Trophoblast cell (in vitro differentiated cells and primary cell): Measurements from ENCODE around the gene ADCY3.

Experiments
- DNase-seq, 2 donors: peaks; one replicate each; pipeline ENCODE4 v3.0.0-alpha.2; 2016
- H2AFZ ChIP-seq: 2 replicates; pipeline ENCODE4 v1.6.1; 2013; ENCODE audit warnings: low read length, moderate library complexity, mild to moderate bottlenecking; ENCODE audit not compliant: insufficient read depth, poor library complexity
- H2AK5ac ChIP-seq: 2 replicates; pipeline ENCODE4 v1.6.1; 2013; ENCODE audit warnings: mild to moderate bottlenecking, low read length
- H2BK120ac ChIP-seq: 2 replicates; pipeline ENCODE4 v1.6.1; 2013; ENCODE audit warnings: low read length, mild to moderate bottlenecking, moderate library complexity; ENCODE audit not compliant: insufficient read depth, poor library complexity
- H2BK12ac ChIP-seq: 2 replicates; pipeline ENCODE4 v1.6.1; 2013; ENCODE audit warnings: mild to moderate bottlenecking, low read length, moderate library complexity
- H2BK5ac ChIP-seq: 2 replicates; pipeline ENCODE4 v1.6.1; 2013; ENCODE audit warnings: low read length, low read depth, moderate library complexity, mild to moderate bottlenecking; ENCODE audit not compliant: poor library complexity
- H3K14ac ChIP-seq: 2 replicates; pipeline ENCODE4 v1.6.1; 2013; ENCODE audit warnings: mild to moderate bottlenecking, low read length
- H3K18ac ChIP-seq: 2 replicates; pipeline ENCODE4 v1.6.1; 2013; ENCODE audit warnings: mild to moderate bottlenecking, low read length
- H3K23ac ChIP-seq: 2 replicates; pipeline ENCODE4 v1.6.1; 2013; ENCODE audit warnings: low read length
- H3K27ac ChIP-seq: 2 replicates; pipeline ENCODE4 v1.5.1; 2013; ENCODE audit warnings: low read depth, mild to moderate bottlenecking, inconsistent platforms, low read length, moderate library complexity
- H3K27me3 ChIP-seq: 2 replicates; pipeline ENCODE4 v1.6.1; 2013; ENCODE audit warnings: inconsistent platforms, mild to moderate bottlenecking, low read length, moderate library complexity; ENCODE audit not compliant: insufficient read depth
- H3K36me3 ChIP-seq, 2 experiments: 1 replicate in 1 of 2; 2 replicates in 1 of 2; pipeline ENCODE4 v1.6.1; 2013; ENCODE audit warnings: low read length in 2 of 2, mild to moderate bottlenecking in 2 of 2, moderate library complexity in 1 of 2; ENCODE audit not compliant: insufficient read depth in 2 of 2, control insufficient read depth in 1 of 2
- H3K4ac ChIP-seq: 2 replicates; pipeline ENCODE4 v1.6.1; 2013; ENCODE audit warnings: low read depth, mild to moderate bottlenecking, low read length, moderate library complexity
- H3K4me1 ChIP-seq, 2 experiments: 1 replicate in 1 of 2; 2 replicates in 1 of 2; pipeline ENCODE4 v1.6.1; 2013; ENCODE audit warnings: low read length in 2 of 2, mild to moderate bottlenecking in 2 of 2, moderate library complexity in 1 of 2; ENCODE audit not compliant: insufficient read depth in 2 of 2, control insufficient read depth in 1 of 2
- H3K4me2 ChIP-seq: 2 replicates; pipeline ENCODE4 v1.6.1; 2013; ENCODE audit warnings: inconsistent platforms, mild to moderate bottlenecking, low read length, moderate library complexity
- H3K4me3 ChIP-seq: 2 replicates; pipeline ENCODE4 v1.5.1; 2013; ENCODE audit warnings: mild to moderate bottlenecking, low read depth, low read length, inconsistent platforms
- H3K79me1 ChIP-seq: one replicate; pipeline ENCODE4 v1.6.1; 2013; ENCODE audit warnings: low read length
- H3K79me2 ChIP-seq: 2 replicates; pipeline ENCODE4 v1.6.1; 2013; ENCODE audit warnings: low read length, mild to moderate bottlenecking; ENCODE audit not compliant: control insufficient read depth, insufficient read depth, poor library complexity
- H3K9ac ChIP-seq: 2 replicates; pipeline ENCODE4 v1.6.1; 2013; ENCODE audit warnings: mild to moderate bottlenecking, low read length
- H3K9me3 ChIP-seq: 2 replicates; pipeline ENCODE4 v1.6.1; 2013; ENCODE audit warnings: low read depth, mild to moderate bottlenecking, control low read depth, inconsistent platforms, low read length; ENCODE audit not compliant: insufficient read depth
- H4K12ac ChIP-seq: 2 replicates; pipeline ENCODE4 v1.6.1; 2013; ENCODE audit warnings: low read depth, mild to moderate bottlenecking, low read length, moderate library complexity
- H4K8ac ChIP-seq: 2 replicates; pipeline ENCODE4 v1.6.1; 2013; ENCODE audit warnings: low read depth, mild to moderate bottlenecking, low read length, moderate library complexity
- H4K91ac ChIP-seq: one replicate; pipeline ENCODE4 v1.6.1; 2013; ENCODE audit warnings: low read depth, mild to moderate bottlenecking, low read length, moderate library complexity
- WGBS: extraction: QIAGEN DNeasy Blood & Tissue Kit; methylation state at CpG from one replicate; pipeline ENCODE4 v1.1.7; 2013; ENCODE audit warnings: missing lambda C conversion rate; ENCODE audit not compliant: insufficient read length, insufficient coverage; ENCODE audit errors: extremely low coverage; 5-methylcytosine and 5-hydroxymethylcytosine counted together

Gene ADCY3

GRCh38 chr2:24832931-24833701, 86.9 kb downstream of the ADCY3 start:
- Histone ChIP-seq H3K4ac (no peak overlapping the region), H3K4me3 (no peak overlapping the region), H3K36me3 (no peaks in the 10 kb centered on the region), H3K18ac (no peak overlapping the region), H4K91ac (no peak overlapping the region), H3K27me3 (no peaks in the 10 kb centered on the region), H2BK120ac (no peak overlapping the region), H4K8ac (no peak overlapping the region), H2AFZ (no peak overlapping the region), H3K14ac (no peak overlapping the region), H2AK5ac (no peak overlapping the region), H3K9ac (no peak overlapping the region), H3K4me1 (no peaks in the 10 kb centered on the region), H3K9me3 (peaks cover 3% of the 10 kb centered on the region), H3K79me1 (no peaks in the 10 kb centered on the region), H3K27ac (no peak overlapping the region), H2BK12ac (no peak overlapping the region), H2BK5ac (no peak overlapping the region), H3K79me2 (no peaks in the 10 kb centered on the region), H4K12ac (no peak overlapping the region), H3K4me2 (no peak overlapping the region), H3K23ac (no peak overlapping the region)
- no peak for DNase-seq
- no CpG with 5 or more reads among the region's 22 CpGs for WGBS

DNA sequence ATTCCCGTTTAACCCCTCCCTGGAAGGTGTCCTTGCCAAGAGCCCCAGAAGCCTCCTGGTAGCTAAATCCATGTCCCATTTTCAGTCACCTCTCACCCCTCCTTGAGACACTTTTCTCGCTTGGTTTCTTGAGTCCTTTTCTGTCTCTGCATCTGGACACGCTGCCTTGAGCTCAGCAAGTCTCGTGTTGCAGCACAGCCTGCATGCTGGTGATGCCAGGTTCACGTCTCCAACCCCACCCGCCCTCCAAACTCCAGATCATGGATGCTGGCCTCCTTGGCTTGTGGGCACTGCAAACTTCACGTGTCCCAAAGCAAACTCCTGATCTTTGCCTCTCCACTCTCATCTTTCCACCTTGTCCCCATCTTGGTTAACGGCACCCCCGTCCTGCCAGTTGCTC, 87.5 kb downstream of the ADCY3 start:
- H4K8ac ChIP-seq: no peak overlapping the region
- no peaks in the 10 kb centered on the region for H3K27me3 ChIP-seq
- H2AK5ac ChIP-seq: no peak overlapping the region
- no peaks in the 10 kb centered on the region for H3K79me2 ChIP-seq
- H2BK5ac ChIP-seq: no peak overlapping the region
- no peak overlapping the region for H3K4me2 ChIP-seq
- H2BK120ac ChIP-seq: no peak overlapping the region
- no peak overlapping the region for H3K4ac ChIP-seq
- H3K9ac ChIP-seq: no peak overlapping the region
- H4K12ac ChIP-seq: no peak overlapping the region
- no peak overlapping the region for H2AFZ ChIP-seq
- WGBS: no CpG with 5 or more reads among the region's 9 CpGs
- no peak overlapping the region for H3K18ac ChIP-seq
- H4K91ac ChIP-seq: no peak overlapping the region
- H2BK12ac ChIP-seq: no peak overlapping the region
- no peak overlapping the region for H3K4me3 ChIP-seq
- H3K36me3 ChIP-seq: no peaks in the 10 kb centered on the region
- H3K14ac ChIP-seq: no peak overlapping the region
- H3K23ac ChIP-seq: no peak overlapping the region
- peaks cover 3% of the 10 kb centered on the region for H3K9me3 ChIP-seq
- no peaks in the 10 kb centered on the region for H3K79me1 ChIP-seq
- no peaks in the 10 kb centered on the region for H3K4me1 ChIP-seq
- H3K27ac ChIP-seq: no peak overlapping the region
- no peak for DNase-seq

DNA sequence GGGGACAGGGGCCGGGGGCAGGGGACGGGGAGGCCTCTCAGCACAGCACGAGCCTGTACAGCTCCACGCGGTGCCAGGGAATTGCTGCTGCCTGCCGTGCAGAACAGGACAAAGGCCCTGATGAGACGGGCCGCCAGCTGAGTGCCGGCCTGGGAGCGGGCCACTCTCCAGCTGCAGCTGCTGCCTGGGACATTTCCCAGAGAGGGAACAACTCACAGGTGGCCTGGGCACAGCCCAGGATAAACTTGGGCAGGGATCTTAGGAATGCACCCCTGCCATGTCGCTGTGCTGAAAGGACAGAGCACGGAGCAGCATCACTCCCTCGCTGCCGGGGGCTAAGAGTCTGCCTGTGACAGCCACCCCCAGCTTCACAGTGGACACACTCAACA, 88.0 kb downstream of the ADCY3 start:
- H3K14ac ChIP-seq: no peak overlapping the region
- H3K4me1 ChIP-seq: no peaks in the 10 kb centered on the region
- H4K91ac ChIP-seq: no peak overlapping the region
- H2BK12ac ChIP-seq: no peak overlapping the region
- no peak overlapping the region for H3K9ac ChIP-seq
- no peaks in the 10 kb centered on the region for H3K79me2 ChIP-seq
- H2BK120ac ChIP-seq: no peak overlapping the region
- no peak overlapping the region for H3K23ac ChIP-seq
- no peak overlapping the region for H3K4me3 ChIP-seq
- no peak overlapping the region for H2AK5ac ChIP-seq
- DNase-seq: no peak
- H3K4me2 ChIP-seq: no peak overlapping the region
- H3K27me3 ChIP-seq: no peaks in the 10 kb centered on the region
- no peaks in the 10 kb centered on the region for H3K79me1 ChIP-seq
- H3K27ac ChIP-seq: no peak overlapping the region
- WGBS: no CpG with 5 or more reads among the region's 14 CpGs
- no peaks in the 10 kb centered on the region for H3K36me3 ChIP-seq
- H3K4ac ChIP-seq: no peak overlapping the region
- H3K18ac ChIP-seq: no peak overlapping the region
- H4K8ac ChIP-seq: no peak overlapping the region
- H2BK5ac ChIP-seq: no peak overlapping the region
- no peak overlapping the region for H4K12ac ChIP-seq
- no peak overlapping the region for H2AFZ ChIP-seq
- H3K9me3 ChIP-seq: peaks cover 3% of the 10 kb centered on the region

DNA sequence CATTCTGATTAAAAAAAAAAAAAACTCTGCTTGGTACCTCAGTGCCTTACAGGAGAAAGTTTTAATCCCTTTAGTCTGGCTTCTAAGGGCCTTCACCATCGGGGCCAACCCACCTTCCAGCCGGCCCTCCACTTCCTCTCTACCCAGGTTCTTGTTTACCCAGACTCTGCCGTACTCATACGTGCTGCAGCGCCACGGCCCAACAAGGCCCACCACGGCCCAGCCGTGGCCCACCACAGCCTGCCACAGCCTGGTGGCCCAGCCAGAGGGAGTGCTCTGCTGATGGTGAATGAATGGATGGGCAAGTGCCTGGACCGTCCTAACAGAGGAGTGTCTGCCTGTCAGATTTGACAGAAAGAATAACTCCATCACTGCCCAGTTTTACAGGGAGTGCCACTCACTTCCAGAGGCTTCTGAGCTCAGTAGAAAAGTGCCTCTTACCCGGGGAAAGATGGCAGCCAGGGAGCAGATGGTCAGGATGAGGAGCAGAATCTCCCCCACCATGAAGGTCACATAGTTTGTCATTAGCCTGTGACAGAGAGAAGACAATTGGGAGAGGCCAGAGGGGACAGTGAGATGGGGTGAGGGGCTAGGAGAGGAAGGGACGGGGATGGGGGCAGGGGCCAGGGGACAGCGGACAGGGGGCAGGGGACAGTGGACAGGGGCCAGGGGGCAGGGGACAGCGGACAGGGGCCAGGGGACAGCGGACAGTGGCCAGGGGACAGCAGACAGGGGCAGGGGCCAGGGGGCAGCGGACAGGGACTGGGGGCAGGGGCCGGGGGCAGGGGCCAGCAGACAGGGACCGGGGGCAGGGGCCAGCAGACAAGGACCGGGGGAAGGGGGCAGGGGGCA, 88.6 kb downstream of the ADCY3 start:
- Histone ChIP-seq H3K4ac (no peak overlapping the region), H4K12ac (no peak overlapping the region), H2AFZ (no peak overlapping the region), H2BK120ac (no peak overlapping the region), H3K27me3 (no peaks in the 10 kb centered on the region), H3K36me3 (no peaks in the 10 kb centered on the region), H2AK5ac (no peak overlapping the region), H3K9me3 (peaks cover 3% of the 10 kb centered on the region), H3K18ac (no peak overlapping the region), H4K91ac (no peak overlapping the region), H3K23ac (no peak overlapping the region), H3K79me2 (no peaks in the 10 kb centered on the region), H4K8ac (no peak overlapping the region), H3K4me1 (no peaks in the 10 kb centered on the region), H3K4me3 (no peak overlapping the region), H2BK12ac (no peak overlapping the region), H3K27ac (no peak overlapping the region), H3K79me1 (no peaks in the 10 kb centered on the region), H3K14ac (no peak overlapping the region), H2BK5ac (no peak overlapping the region), H3K4me2 (no peak overlapping the region), H3K9ac (no peak overlapping the region)
- no peak for DNase-seq
- no CpG with 5 or more reads among the region's 18 CpGs for WGBS
